ENCODE data around the gene OPRL1.

The OPRL1 gene

GRCh38 chr20:64065062-64065973, 14.6 kb upstream of the OPRL1 start:
- H3K79me2 ChIP-seq (ENCODE audit: control insufficient read depth, insufficient read depth, low read length, poor library complexity), result peaks cover 12% of the 10 kb centered on the region
- H3K36me3 ChIP-seq (ENCODE audit: control insufficient read depth in 1 of 2, insufficient read depth in 2 of 2, low read length in 2 of 2), result no peaks in the 10 kb centered on the region
- no peak overlapping the region for H3K4me2 ChIP-seq (ENCODE audit: low read length)
- no peak overlapping the region for H3K14ac ChIP-seq (ENCODE audit: low read length)
- no peak overlapping the region for H3K9ac ChIP-seq (ENCODE audit: low read length)
- H2BK5ac ChIP-seq (ENCODE audit: low read depth, low read length, poor library complexity), result no peak overlapping the region
- no CpG with 5 or more reads among the region's 27 CpGs for WGBS (ENCODE audit: extremely low coverage, insufficient coverage, insufficient read length)
- H4K91ac ChIP-seq (ENCODE audit: low read depth, low read length), result no peak overlapping the region
- H4K12ac ChIP-seq (ENCODE audit: low read depth, low read length), result no peak overlapping the region
- peaks cover 15 to 19% of the 10 kb centered on the region in 2 experiments for H3K4me1 ChIP-seq (ENCODE audit: control insufficient read depth in 1 of 2, insufficient read depth in 2 of 2, low read length in 2 of 2)
- no peak overlapping the region for H3K18ac ChIP-seq (ENCODE audit: low read length)
- H3K79me1 ChIP-seq (ENCODE audit: low read length), result peaks cover 12% of the 10 kb centered on the region
- H2AK5ac ChIP-seq (ENCODE audit: low read length), result no peak overlapping the region
- no peak overlapping the region for H3K27ac ChIP-seq (ENCODE audit: low read depth, low read length)
- H3K23ac ChIP-seq (ENCODE audit: low read length), result no peak overlapping the region
- no peak overlapping the region for H2BK120ac ChIP-seq (ENCODE audit: insufficient read depth, low read length, poor library complexity)
- H3K4me3 ChIP-seq (ENCODE audit: low read depth, low read length), result no peak overlapping the region
- DNase-seq, result no peak
- no peak overlapping the region for H3K4ac ChIP-seq (ENCODE audit: low read depth, low read length)
- H3K27me3 ChIP-seq (ENCODE audit: insufficient read depth, low read length), result no peaks in the 10 kb centered on the region
- no peak overlapping the region for H4K8ac ChIP-seq (ENCODE audit: low read depth, low read length)
- H2AFZ ChIP-seq (ENCODE audit: insufficient read depth, low read length, poor library complexity), result no peak overlapping the region
- H2BK12ac ChIP-seq (ENCODE audit: low read length), result no peak overlapping the region
- no peaks in the 10 kb centered on the region for H3K9me3 ChIP-seq (ENCODE audit: insufficient read depth, low read depth, low read length)

DNA sequence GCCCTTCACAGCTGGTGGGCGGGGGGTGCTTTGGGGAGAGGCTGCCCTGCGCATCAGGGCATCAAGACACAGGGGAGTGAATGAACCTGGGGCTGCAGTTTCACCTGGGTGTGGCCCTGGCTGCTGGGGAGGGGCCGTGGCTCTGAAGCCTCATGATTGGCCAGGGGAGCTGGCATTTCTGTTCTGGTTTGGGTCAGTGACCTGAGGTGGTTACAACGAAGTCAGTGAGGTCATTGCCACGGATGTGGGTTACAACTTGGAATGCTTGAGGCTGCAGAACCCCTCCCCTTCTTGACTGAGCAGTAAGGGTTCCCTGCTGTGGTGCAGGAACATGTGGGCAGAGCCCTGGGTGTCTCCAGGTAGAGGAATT, 13.9 kb upstream of the OPRL1 start:
- H3K27me3 ChIP-seq (ENCODE audit: insufficient read depth, low read length), result no peaks in the 10 kb centered on the region
- H3K9ac ChIP-seq (ENCODE audit: low read length), result no peak overlapping the region
- H3K9me3 ChIP-seq (ENCODE audit: insufficient read depth, low read depth, low read length), result no peaks in the 10 kb centered on the region
- peaks cover 12% of the 10 kb centered on the region for H3K79me1 ChIP-seq (ENCODE audit: low read length)
- H3K14ac ChIP-seq (ENCODE audit: low read length), result no peak overlapping the region
- H3K4ac ChIP-seq (ENCODE audit: low read depth, low read length), result no peak overlapping the region
- no peak overlapping the region for H3K23ac ChIP-seq (ENCODE audit: low read length)
- H3K79me2 ChIP-seq (ENCODE audit: control insufficient read depth, insufficient read depth, low read length, poor library complexity), result peaks cover 12% of the 10 kb centered on the region
- no peak overlapping the region for H2BK120ac ChIP-seq (ENCODE audit: insufficient read depth, low read length, poor library complexity)
- H4K12ac ChIP-seq (ENCODE audit: low read depth, low read length), result no peak overlapping the region
- no peak overlapping the region for H3K4me2 ChIP-seq (ENCODE audit: low read length)
- H3K27ac ChIP-seq (ENCODE audit: low read depth, low read length), result no peak overlapping the region
- no peak overlapping the region for H3K4me3 ChIP-seq (ENCODE audit: low read depth, low read length)
- H2AK5ac ChIP-seq (ENCODE audit: low read length), result no peak overlapping the region
- no CpG with 5 or more reads among the region's 5 CpGs for WGBS (ENCODE audit: extremely low coverage, insufficient coverage, insufficient read length)
- no peaks in the 10 kb centered on the region for H3K36me3 ChIP-seq (ENCODE audit: control insufficient read depth in 1 of 2, insufficient read depth in 2 of 2, low read length in 2 of 2)
- H4K8ac ChIP-seq (ENCODE audit: low read depth, low read length), result no peak overlapping the region
- no peak overlapping the region for H2AFZ ChIP-seq (ENCODE audit: insufficient read depth, low read length, poor library complexity)
- H3K4me1 ChIP-seq (ENCODE audit: control insufficient read depth in 1 of 2, insufficient read depth in 2 of 2, low read length in 2 of 2), result peaks cover 15 to 19% of the 10 kb centered on the region in 2 experiments
- H2BK12ac ChIP-seq (ENCODE audit: low read length), result no peak overlapping the region
- no peak overlapping the region for H2BK5ac ChIP-seq (ENCODE audit: low read depth, low read length, poor library complexity)
- no peak for DNase-seq
- H4K91ac ChIP-seq (ENCODE audit: low read depth, low read length), result no peak overlapping the region
- no peak overlapping the region for H3K18ac ChIP-seq (ENCODE audit: low read length)

DNA sequence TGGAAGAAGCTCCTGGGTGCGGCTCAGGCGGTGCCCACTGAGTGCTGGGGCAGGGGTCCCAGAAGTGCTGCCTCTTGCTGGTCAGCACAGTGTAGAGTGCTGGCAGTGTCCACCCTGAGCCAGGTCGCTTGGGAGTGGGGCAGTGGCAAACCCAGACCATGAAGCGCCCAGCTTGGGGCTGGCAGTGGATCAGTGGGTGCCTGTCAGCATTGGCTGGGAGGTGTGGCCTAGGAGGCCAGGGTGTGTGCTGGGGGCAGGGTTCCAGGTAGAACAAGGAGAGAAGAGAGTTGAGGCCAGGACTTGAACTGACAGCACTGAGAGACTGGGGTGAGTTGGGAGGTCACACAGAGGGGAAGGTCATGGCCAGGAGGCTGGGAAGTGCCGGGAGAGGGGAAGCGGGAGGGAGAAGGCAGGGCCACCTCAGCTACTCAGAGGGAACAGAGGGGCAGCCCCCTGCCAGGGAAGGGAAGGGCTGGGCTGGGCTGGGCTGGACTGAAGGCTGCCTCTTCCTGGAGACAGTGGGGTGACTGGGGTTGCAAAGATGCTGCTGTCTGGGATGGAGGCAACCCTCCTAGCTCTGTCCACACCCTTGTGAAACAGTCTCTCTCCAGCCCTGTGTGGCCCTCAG, 12.8 kb upstream of the OPRL1 start:
- DNase-seq, result no peak
- no peak overlapping the region for H3K18ac ChIP-seq (ENCODE audit: low read length)
- no peak overlapping the region for H3K23ac ChIP-seq (ENCODE audit: low read length)
- H3K4ac ChIP-seq (ENCODE audit: low read depth, low read length), result no peak overlapping the region
- peaks cover 12% of the 10 kb centered on the region for H3K79me1 ChIP-seq (ENCODE audit: low read length)
- no peak overlapping the region for H2BK120ac ChIP-seq (ENCODE audit: insufficient read depth, low read length, poor library complexity)
- no peak overlapping the region for H3K14ac ChIP-seq (ENCODE audit: low read length)
- H4K8ac ChIP-seq (ENCODE audit: low read depth, low read length), result no peak overlapping the region
- no peak overlapping the region for H4K12ac ChIP-seq (ENCODE audit: low read depth, low read length)
- no peak overlapping the region for H3K4me2 ChIP-seq (ENCODE audit: low read length)
- H3K4me3 ChIP-seq (ENCODE audit: low read depth, low read length), result no peak overlapping the region
- H2BK12ac ChIP-seq (ENCODE audit: low read length), result no peak overlapping the region
- no peak overlapping the region for H3K9ac ChIP-seq (ENCODE audit: low read length)
- no peak overlapping the region for H3K27ac ChIP-seq (ENCODE audit: low read depth, low read length)
- no peaks in the 10 kb centered on the region for H3K27me3 ChIP-seq (ENCODE audit: insufficient read depth, low read length)
- H3K36me3 ChIP-seq (ENCODE audit: control insufficient read depth in 1 of 2, insufficient read depth in 2 of 2, low read length in 2 of 2), result peaks cover 0 to 7% of the 10 kb centered on the region in 2 experiments
- whole genome bisulfite sequencing (ENCODE audit: extremely low coverage, insufficient coverage, insufficient read length), result no CpG with 5 or more reads among the region's 6 CpGs
- no peak overlapping the region for H2AK5ac ChIP-seq (ENCODE audit: low read length)
- no peaks in the 10 kb centered on the region for H3K9me3 ChIP-seq (ENCODE audit: insufficient read depth, low read depth, low read length)
- no peak overlapping the region for H4K91ac ChIP-seq (ENCODE audit: low read depth, low read length)
- peaks cover 12% of the 10 kb centered on the region for H3K79me2 ChIP-seq (ENCODE audit: control insufficient read depth, insufficient read depth, low read length, poor library complexity)
- no peak overlapping the region for H2BK5ac ChIP-seq (ENCODE audit: low read depth, low read length, poor library complexity)
- no peak overlapping the region for H2AFZ ChIP-seq (ENCODE audit: insufficient read depth, low read length, poor library complexity)
- H3K4me1 ChIP-seq (ENCODE audit: control insufficient read depth in 1 of 2, insufficient read depth in 2 of 2, low read length in 2 of 2), result peaks cover 14 to 18% of the 10 kb centered on the region in 2 experiments

DNA sequence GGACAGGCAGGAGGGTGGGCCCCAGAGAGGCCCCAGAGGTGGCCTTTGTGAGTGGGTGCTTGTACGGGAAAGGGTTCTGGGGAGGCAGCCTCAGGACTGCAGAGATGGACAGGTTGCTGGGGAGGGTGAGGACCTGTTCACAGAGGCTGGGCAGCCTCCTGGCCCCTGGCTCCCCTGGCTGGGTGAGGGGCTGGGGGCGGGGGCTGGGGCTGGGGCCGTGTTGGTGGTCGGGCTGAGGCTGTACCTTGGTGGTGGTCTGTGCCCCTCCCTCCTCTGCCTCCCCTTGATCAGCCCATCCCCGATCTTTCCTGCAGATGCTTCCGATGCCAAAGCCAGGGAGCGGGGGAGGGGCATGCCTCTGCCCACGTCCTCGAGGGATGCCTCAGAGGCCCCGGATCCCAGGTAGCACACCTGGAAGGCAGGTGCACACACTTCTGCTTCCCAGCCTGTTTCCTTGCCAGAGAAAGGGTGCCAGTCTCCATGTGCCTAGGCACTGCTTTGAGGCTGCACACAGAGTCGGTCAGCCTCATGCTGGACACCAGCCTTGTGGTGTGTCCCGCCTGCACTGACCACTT, 12.1 kb upstream of the OPRL1 start:
- H3K27me3 ChIP-seq (ENCODE audit: insufficient read depth, low read length), result no peaks in the 10 kb centered on the region

More for the DNA sequence above, 12.1 kb upstream of the OPRL1 start:
- H3K23ac ChIP-seq (ENCODE audit: low read length), result no peak overlapping the region
- no peak overlapping the region for H2BK5ac ChIP-seq (ENCODE audit: low read depth, low read length, poor library complexity)
- no peak for DNase-seq
- H3K18ac ChIP-seq (ENCODE audit: low read length), result no peak overlapping the region
- peaks cover 7 to 13% of the 10 kb centered on the region in 2 experiments for H3K36me3 ChIP-seq (ENCODE audit: control insufficient read depth in 1 of 2, insufficient read depth in 2 of 2, low read length in 2 of 2)
- H3K79me2 ChIP-seq (ENCODE audit: control insufficient read depth, insufficient read depth, low read length, poor library complexity), result peaks cover 8% of the 10 kb centered on the region
- WGBS (ENCODE audit: extremely low coverage, insufficient coverage, insufficient read length), result no CpG with 5 or more reads among the region's 12 CpGs
- no peak overlapping the region for H2BK120ac ChIP-seq (ENCODE audit: insufficient read depth, low read length, poor library complexity)
- H4K12ac ChIP-seq (ENCODE audit: low read depth, low read length), result no peak overlapping the region
- H3K9me3 ChIP-seq (ENCODE audit: insufficient read depth, low read depth, low read length), result no peaks in the 10 kb centered on the region
- no peak overlapping the region for H4K91ac ChIP-seq (ENCODE audit: low read depth, low read length)
- no peak overlapping the region for H4K8ac ChIP-seq (ENCODE audit: low read depth, low read length)
- no peak overlapping the region for H3K4me3 ChIP-seq (ENCODE audit: low read depth, low read length)
- H3K4ac ChIP-seq (ENCODE audit: low read depth, low read length), result no peak overlapping the region
- H2BK12ac ChIP-seq (ENCODE audit: low read length), result no peak overlapping the region
- no peak overlapping the region for H2AFZ ChIP-seq (ENCODE audit: insufficient read depth, low read length, poor library complexity)
- H3K27ac ChIP-seq (ENCODE audit: low read depth, low read length), result no peak overlapping the region
- H2AK5ac ChIP-seq (ENCODE audit: low read length), result no peak overlapping the region
- H3K4me1 ChIP-seq (ENCODE audit: control insufficient read depth in 1 of 2, insufficient read depth in 2 of 2, low read length in 2 of 2), result peaks cover 8 to 12% of the 10 kb centered on the region in 2 experiments
- H3K14ac ChIP-seq (ENCODE audit: low read length), result no peak overlapping the region
- H3K79me1 ChIP-seq (ENCODE audit: low read length), result peaks cover 8% of the 10 kb centered on the region
- no peak overlapping the region for H3K4me2 ChIP-seq (ENCODE audit: low read length)
- H3K9ac ChIP-seq (ENCODE audit: low read length), result peak overlapping the region; percentile 14
